ENCODE measurements around the gene B3GNT2. TPM values are rescaled to one million over a fixed set of nuclear protein-coding genes. Genes with fewer than 3 reads are reported as not detected.
A peak's percentile ranks its signal among the peaks of the same experiment; 100 is the strongest.

The B3GNT2 gene
- total RNA-seq, 1 donor from 2014 or later: 14.9 TPM

DNA sequence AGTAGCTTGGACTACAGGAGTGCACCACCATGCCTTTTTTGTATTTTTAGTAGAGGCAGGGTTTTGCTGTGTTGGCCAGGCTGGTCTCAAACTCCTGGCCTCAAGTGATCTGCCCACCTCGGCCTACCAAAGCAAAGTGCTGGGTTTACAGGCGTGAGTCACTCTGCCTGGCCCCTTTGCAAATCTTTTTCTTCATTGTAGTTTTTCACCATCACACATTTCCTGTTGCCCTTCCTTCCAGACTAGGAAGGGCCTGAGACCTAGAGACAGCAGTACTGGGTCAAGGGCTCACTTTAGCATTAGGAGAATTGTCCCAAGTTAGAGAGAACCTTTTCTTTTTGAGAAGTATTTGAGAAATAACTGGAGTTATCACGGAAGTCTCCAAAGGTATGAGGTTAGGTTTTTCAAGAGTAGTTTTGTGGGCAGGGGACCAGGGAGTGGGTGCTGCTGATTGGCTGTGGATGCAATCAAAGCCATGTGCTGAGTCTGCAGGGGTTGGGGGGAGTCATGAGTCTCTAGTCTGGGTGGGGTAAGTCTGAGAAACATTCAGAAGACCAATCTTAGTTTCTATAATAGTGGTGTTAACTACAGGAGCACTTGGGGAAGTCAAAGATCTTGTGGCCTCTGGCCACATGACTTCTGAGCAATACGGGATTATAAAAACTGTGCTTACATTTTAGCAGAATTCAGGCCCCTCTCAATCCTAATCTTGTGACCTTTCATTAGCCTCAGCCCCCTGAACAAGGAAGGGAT, 23.7 kb downstream of the B3GNT2 start:
- DNase-seq (ENCODE audit: missing footprints) (no peak), ATAC-seq (no peak)
- intact Hi-C loops (cut with DNase I): loop anchor here (5.0 kb wide), 1 partner anchor 193 kb away; no protein-coding TSS in a partner anchor

DNA sequence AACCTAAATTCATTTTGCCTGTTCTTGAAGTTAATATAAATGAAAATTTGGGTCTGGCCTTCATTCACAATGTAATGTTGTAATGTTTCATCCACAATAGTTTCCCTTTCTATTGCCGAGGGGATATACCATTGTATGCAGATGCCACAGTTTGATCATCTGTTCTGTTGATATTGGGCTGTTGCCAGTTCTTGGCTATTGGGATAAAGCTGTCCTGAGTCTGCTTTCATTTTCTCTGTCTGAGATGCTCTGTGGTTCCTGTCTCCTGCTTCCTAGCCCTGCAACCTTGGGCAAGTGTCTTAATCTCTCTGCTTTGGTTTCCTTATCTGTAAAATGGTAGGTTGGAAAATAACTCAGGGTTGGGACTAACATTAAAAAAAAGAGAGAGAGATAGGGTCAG, 25.2 kb downstream of the B3GNT2 start:
- intact Hi-C loops (cut with DNase I): no loop called here
- DNase-seq (ENCODE audit: missing footprints) (no peak), ATAC-seq (no peak)

DNA sequence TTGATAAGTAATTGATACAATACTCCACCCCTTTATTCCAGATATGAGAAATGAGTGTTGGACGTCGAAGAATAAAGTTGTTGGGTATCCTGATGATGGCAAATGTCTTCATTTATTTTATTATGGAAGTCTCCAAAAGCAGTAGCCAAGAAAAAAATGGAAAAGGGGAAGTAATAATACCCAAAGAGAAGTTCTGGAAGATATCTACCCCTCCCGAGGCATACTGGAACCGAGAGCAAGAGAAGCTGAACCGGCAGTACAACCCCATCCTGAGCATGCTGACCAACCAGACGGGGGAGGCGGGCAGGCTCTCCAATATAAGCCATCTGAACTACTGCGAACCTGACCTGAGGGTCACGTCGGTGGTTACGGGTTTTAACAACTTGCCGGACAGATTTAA, 26.3 kb downstream of the B3GNT2 start:
- intact Hi-C loops (cut with DNase I): no loop called here
- ATAC-seq (no peak), DNase-seq (ENCODE audit: missing footprints) (no peak)

DNA sequence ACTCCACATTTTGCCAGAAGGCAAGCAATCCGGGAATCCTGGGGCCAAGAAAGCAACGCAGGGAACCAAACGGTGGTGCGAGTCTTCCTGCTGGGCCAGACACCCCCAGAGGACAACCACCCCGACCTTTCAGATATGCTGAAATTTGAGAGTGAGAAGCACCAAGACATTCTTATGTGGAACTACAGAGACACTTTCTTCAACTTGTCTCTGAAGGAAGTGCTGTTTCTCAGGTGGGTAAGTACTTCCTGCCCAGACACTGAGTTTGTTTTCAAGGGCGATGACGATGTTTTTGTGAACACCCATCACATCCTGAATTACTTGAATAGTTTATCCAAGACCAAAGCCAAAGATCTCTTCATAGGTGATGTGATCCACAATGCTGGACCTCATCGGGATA, 26.8 kb downstream of the B3GNT2 start:
- DNase-seq (ENCODE audit: missing footprints) (no peak), ATAC-seq (no peak)
- intact Hi-C loops (cut with DNase I): no loop called here

DNA sequence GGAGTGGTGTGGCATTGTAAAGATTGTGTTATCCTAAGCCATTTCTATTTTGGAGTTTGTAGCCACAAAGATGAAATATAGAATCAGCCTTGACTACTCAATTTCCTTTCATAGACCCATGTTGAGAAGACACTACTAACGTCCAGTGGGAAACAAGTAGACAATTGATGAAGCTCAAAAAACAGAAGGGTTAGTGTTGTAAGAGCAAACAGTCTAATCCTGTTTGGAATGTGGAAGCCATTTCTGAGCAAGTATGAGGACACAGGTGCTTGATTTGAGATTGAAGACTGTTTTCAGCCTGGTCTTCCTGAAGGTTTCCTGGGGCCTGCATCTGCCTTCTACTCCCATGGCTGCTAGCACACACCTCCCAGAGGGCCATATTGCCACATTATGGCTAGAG, 29.1 kb downstream of the B3GNT2 start:
- ATAC-seq: no peak
- no peak for DNase-seq (ENCODE audit: missing footprints)
- intact Hi-C loops (cut with DNase I): no loop called here

DNA sequence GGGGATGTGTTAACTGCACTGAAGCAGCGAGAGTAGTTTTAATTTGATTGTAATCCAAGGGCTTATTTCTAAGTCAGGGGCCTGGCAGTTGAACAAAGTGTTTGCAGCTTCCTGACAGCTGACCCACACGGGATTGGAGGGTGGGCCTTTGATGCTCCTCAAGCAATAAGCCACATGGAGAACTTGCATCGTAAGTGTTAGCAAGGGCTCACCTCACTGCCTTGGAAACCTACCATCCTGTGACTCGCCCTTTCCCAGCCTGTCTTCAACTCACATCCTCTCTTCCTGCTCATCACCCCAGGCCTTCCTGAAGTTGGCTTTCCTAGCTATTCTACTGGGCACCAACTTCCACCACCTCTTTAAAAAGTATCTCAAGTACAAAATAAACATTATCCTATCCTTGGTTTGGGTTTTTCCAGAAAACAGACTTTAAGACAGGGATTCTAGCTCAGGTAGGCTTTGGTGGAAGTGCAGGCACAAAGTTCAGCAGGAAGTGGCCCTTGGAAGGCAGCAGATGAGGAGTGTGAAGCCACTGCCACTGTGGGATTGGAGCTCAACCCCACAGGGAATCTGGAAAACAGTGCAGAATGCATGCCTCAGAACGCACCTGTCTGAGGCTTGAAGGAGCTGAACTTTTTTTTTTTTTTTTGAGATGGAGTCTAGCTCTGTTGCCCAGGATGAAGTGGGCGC, 31.6 kb downstream of the B3GNT2 start:
- ATAC-seq: no peak
- DNase-seq (ENCODE audit: missing footprints): no peak
- intact Hi-C loops (cut with DNase I): no loop called here

DNA sequence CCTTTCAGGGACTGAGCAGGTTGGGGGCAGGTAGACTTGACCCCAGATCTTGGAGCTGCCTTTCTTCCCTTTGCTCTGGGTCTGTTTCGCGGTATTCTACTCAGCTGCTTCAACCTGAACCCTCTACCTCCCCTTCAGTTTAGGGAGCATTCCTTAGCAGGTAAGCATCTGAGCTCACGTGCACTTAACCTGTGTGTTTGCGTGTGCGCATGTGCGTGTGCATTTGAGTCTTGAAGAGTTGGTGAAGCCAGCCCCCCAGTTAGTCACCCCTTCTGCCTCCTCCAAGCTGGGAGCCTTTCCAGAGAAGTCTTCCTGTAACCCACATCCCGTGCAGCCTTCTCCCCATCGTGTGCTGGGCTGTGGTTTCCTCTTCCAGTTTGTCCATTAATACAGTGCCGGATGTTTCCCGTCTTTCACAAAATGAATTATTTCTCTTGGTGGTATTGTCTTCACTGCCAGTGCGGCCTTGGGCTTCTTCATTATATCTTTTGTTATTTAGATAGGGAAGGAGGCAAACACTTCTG, 33.2 kb downstream of the B3GNT2 start:
- ATAC-seq: no peak
- DNase-seq (ENCODE audit: missing footprints): no peak

DNA sequence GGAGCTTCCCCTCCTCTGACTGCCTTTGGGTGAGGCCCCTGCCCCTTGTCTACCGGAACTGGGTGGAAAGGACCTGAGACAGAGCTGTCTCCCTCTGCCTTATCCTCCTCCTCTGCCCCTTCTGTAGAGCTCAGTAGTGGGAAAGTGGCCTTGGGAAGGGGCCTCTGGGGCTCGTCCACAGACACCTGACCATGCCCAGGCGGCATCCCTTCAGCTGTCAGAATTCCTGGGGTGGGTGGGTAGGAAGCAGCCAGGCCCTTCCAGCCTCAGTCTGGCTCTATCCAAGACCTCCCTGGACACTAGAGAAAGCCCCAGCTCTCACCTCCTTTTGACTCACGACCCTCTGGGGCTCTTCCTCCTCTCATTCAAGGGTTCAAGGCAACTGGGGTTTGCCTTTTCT, 35.6 kb downstream of the B3GNT2 start:
- DNase-seq (ENCODE audit: missing footprints) (no peak), ATAC-seq (no peak)
- intact Hi-C loops (cut with DNase I): no loop called here

More for the DNA sequence above, 33.2 kb downstream of the B3GNT2 start:
- intact Hi-C loops (cut with DNase I): no loop called here

DNA sequence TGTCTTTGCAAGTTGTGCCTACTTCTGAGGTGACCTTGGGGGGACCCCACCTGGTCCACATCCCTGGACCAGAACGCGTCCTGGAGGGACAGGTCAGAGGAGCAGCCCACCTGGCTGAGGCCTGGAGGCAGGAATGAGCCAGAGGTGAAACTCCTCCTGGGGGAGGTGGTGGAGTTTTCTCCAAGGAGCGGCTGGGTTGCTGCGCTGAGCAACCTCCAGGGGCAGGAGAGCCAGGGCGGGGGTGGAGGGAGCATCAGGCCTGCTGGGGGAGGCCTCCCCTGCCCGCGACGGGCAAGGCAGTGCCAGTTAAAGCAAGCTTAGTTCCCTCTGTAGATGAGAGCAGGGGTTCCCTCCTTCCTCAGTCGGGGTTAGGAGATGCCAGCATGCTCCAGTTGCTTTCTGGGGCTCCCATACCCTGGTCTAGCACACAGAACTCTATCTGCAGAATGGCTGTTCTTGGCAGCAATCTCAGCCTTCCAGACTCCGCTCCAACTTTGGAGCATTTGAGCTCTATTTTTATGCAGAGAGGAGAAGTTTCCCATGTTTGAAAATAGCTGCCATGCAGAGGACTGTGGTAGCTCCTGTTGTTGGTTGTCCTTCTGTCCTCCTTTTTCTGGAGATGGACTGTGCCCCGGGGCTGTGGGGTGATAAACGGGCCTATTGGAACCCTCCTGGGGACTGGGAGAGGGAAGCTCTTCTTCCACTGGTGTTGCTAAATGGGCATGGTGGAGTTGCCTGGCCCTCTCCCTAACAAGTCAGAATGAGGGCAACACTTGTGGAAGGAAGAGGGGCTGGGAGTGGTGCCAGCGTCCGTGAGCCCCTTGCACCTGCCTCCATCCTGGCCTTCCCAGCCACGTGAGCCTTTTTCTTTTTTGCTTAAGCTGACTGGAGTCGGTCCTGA, 39.1 kb downstream of the B3GNT2 start:
- intact Hi-C loops (cut with DNase I): no loop called here
- no peak for DNase-seq (ENCODE audit: missing footprints)
- ATAC-seq: peak; percentile 40

DNA sequence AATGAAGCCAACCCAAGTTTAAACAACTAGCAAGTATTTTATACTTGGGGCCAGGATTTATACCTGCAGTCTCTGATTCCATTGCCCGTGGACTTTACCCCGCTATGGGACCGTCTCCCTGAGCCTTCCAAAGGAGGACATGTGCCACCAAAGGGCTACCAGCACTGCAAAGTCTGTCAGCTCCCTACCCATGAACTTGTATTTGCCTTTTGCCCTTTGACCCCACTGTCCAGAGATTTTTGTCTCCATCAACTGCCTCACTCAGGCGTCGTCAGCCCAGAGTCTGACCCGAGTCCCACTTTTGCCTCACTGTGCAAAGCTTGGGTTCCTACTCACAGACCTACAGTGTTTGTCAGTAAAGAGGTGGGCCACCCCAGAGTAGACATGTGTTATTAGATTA, 40.6 kb downstream of the B3GNT2 start:
- intact Hi-C loops (cut with DNase I): no loop called here
- no peak for DNase-seq (ENCODE audit: missing footprints)
- no peak for ATAC-seq

DNA sequence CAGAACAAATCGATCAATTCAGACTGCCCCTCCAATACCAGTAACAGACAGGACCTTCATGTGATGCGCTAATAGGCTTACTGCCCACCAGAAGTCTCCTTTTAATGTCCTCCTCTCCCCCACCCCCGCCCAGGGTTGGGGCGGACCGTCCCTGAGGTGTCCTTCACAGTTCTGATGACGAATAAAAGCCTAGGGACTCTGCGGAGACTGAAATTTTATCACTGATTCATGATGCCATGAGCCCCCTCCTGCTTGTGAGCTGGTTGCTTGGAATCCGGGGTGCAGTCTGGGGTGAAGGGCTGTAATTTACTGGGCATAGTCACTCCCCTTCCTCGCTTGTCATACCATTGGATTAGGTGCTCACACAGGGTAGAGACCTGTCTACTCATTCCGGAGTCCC, 42.3 kb downstream of the B3GNT2 start:
- ATAC-seq (no peak), DNase-seq (ENCODE audit: missing footprints) (no peak)
- intact Hi-C loops (cut with DNase I): no loop called here

DNA sequence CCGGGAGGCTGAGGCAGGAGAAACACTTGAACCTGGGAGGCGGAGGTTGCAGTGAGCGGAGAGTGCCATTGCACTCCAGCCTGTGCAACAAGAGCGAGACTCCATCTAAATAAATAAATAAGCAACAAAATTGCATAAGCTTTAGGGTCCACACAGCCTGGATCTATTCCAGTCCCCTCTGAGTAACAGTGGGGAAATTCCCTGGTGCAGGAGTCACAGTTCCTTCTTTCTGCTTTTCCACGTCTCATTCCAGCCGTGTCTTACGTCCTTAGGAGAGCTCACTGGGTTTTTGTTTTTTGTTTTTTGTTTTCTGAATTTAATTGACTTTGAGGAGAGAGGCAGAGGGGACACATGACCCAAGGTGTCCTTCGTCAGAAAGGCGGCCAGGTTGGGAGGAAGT, 44.6 kb downstream of the B3GNT2 start:
- intact Hi-C loops (cut with DNase I): no loop called here
- no peak for ATAC-seq
- no peak for DNase-seq (ENCODE audit: missing footprints)

DNA sequence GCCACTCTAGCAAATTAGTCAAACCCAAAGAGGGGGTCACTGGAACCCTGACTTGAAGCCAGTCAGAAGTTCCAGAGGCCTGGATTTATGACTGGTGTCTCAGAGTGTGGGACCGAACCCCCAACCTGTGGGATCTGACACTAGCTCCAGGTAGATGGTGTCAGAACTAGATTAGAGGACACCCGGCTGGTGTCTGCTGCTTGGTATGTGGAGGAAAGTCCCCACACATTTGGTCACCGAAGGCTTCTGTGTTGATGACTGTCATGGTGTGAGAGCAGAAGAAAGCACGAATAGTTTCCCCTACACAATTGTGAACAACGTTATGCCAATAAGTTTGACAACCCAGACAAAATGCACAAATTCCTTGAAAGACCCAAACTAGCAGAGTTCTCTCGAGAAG, 48.1 kb downstream of the B3GNT2 start:
- no peak for DNase-seq (ENCODE audit: missing footprints)
- no peak for ATAC-seq
- intact Hi-C loops (cut with DNase I): no loop called here

DNA sequence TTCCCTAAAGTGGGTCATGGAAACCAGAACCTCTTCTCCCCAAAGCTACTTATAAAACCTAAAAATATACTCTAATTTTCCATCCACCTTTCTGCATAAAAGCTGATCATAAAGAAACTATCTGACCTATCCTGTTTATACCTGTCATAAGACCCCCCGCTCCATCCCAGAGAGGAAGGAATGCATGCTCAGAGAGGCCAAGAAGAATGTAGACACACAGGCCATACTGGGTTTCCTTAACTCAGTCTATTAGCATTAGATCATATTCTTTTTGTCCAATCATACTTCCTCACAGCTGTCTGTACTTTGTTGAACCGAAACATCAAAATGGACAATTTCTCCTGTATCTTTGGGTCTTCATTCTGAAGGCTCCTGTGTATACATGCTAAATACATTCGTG, 52.3 kb downstream of the B3GNT2 start:
- intact Hi-C loops (cut with DNase I): no loop called here
- DNase-seq (ENCODE audit: missing footprints) (no peak), ATAC-seq (no peak)

DNA sequence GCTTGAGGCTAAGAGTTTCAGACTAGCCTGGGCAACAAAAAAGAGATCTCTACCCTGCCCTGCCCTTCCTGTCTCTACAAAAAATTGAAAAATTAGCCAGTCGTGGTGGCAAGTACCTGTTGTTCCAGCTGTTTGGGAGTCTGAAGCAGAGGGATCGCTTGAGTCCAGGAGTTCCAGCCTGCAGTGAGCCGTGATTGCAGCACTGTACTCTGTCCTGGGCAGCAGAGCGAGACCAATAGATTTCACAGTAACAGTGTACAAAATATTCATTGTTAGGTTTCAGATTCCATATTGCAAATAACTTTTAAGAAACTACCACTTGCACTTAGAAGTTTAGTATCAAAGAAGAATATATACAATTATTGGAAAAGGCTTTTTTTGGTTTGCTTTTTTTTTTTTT, 54.3 kb downstream of the B3GNT2 start:
- ATAC-seq: no peak
- DNase-seq (ENCODE audit: missing footprints): no peak
- intact Hi-C loops (cut with DNase I): no loop called here

DNA sequence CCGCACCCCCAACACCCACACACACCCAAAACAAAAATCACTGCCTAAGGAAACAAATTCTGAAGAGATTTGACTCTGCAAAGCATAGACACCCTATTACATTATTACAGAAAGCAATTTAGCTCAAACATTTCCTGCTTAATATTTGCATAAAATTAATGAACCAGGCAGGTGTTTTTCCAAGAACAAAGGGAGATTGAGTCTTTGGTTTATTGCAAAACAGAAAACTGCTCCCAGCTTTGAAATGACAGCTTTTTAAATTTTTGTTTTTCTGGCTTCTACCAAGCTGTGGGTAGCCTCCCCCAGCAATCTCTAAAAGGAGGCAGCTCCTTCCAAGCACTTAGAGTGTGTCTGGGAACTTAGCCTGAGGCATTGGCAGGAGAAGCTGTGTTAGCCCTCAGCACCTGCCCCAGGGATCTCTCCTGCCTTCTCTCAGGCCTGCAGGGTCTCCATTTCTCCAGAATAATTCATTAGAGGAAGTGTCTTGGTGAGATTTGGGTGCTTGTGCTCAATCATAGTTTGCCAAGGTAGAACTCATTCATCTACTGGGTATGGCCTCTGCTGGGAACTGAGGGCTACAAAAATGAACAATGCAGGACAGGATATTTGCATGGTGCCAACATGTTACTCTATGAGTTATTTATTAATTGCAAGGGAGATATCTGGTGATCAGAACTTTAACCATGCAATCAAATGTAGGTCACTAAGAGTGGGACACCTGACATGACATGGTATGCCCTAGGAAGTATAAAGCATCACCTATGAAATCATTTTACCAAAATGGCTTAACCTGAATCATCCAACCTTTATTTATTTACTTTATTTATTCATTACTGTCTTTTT, 58.7 kb downstream of the B3GNT2 start:
- intact Hi-C loops (cut with DNase I): no loop called here

DNA sequence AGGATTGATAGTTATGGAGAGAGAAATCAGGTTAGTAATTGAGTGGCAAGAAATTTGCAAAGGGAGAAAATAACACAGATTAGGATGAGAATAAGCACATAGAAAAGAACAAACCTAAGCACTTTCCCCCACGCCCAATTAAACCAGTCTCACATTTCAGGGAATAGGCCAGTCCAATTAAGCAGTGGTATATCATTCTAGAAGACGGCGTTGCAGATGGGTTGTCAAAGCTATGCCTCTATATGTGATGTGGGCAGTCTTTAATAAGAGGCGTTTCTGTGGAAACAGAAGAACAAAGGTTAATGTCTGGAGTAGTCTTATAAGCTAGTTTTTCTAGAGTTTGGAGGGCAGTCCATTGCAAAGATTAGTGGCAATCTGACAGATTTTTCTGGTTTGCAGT, 61.6 kb downstream of the B3GNT2 start:
- no peak for DNase-seq (ENCODE audit: missing footprints)
- intact Hi-C loops (cut with DNase I): no loop called here

More for the DNA sequence above, 58.7 kb downstream of the B3GNT2 start:
- ATAC-seq (no peak), DNase-seq (ENCODE audit: missing footprints) (no peak)

DNA sequence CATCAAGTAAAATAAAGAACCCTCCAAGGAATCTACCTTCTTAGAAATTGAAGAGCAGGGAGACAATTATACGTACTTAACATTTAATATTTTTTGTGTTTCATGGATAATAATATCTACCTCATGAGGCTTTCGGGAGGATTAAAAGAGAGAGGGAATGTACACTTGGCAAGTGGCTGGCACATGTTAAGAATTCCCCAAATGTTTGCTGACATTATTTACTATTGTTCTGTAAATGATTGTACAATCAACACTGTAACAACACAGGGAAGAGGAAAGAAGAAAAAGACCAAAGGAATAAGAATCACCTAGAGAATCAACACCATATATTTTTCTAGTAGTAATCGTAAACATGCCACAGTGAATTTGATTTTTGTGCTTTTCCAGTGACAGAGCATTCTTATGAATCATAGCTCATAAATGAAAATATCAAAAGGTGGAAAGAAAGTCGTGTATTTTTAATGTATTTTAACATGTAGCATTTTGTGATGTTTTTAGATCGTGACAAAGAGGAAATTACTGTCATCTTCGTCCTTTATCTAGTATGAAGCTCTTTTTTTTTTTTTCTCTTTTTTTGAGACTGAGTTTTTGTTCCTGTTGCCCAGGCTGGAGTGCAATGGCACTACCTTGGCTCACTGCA, 67.3 kb downstream of the B3GNT2 start:
- intact Hi-C loops (cut with DNase I): no loop called here
- DNase-seq (ENCODE audit: missing footprints) (no peak), ATAC-seq (no peak)

More for the DNA sequence above, 61.6 kb downstream of the B3GNT2 start:
- ATAC-seq: no peak

Measured in Right ventricle myocardium inferior (tissue), 1 donor.